Lung microvascular endothelial cell (primary cell): ENCODE results near the gene TXNL4A. TPM values are rescaled to one million over a fixed set of nuclear protein-coding genes. Genes with fewer than 3 reads are reported as not detected.
"Not testable (repeated sequence)": the region's sequence is repeated elsewhere in the genome, so short reads cannot be mapped to it uniquely, and the experiment has no call there.

Experiments used
- DNase-seq, 2 donors: peaks; one replicate each; pipeline versions ENCODE4 v3.0.0 to v3.0.0-alpha.2; 2010; ENCODE audit warnings: low read depth in 2 of 2
- total RNA-seq: library from RNA; depleted of rRNA; stranded (reverse); fragments of >200 nt; gene quantifications from 2 replicates; pipeline ENCODE4 v1.2.1, GENCODE V29; 2014

TXNL4A gene
- total RNA-seq, 1 donor from 2014 or later: 34.7 TPM

GRCh38 chr18:79999701-80000100 lies 11.3 kb upstream of the TXNL4A start:
- not testable (repeated sequence) for DNase-seq

DNA sequence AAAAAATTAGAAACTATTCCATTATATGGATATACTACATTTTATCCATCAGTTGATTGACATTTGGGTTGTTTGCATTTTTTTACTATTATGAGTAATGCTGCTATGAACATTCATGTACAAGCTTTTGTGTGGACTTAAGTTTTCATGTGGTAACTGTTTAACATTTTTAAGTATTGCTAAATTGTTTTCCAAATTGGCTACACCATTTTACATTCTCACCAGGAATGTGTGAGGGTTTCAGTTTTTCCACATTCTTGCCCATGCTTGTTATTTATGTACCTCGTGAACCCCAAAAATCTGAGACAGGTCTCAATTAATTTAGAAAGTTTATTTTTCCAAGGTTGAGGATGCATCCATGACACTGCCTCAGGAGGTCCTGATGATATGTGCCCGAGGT lies 3.1 kb upstream of the TXNL4A start:
- DNase-seq: no peak

DNA sequence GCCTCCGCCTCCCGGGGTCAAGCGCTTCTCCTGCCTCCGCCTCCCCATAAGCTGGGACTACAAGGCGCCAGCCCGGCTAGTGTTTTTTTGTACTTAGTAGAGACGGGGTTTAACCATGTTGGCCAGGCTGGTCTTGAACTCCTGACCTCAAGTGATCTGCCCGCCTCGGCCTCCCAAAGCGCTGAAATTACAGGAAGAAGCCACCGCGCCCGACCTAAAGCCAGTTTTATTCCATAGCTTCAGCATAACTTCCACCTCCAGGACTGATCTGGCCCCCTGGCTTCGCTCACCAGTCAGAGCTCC lies 783 bp upstream of the TXNL4A start:
- peak in 1 of 2 donors; percentile 10 for DNase-seq

- peak; percentile 60 to 64 for DNase-seq
Observed at GRCh38 chr18:79988071-79988450, 302 bp downstream of the TXNL4A start.

GRCh38 chr18:79987566-79987965 lies 797 bp downstream of the TXNL4A start:
- DNase-seq: peak; percentile 25 to 27

GRCh38 chr18:79986726-79987125 lies 1.6 kb downstream of the TXNL4A start:
- no peak for DNase-seq

DNA sequence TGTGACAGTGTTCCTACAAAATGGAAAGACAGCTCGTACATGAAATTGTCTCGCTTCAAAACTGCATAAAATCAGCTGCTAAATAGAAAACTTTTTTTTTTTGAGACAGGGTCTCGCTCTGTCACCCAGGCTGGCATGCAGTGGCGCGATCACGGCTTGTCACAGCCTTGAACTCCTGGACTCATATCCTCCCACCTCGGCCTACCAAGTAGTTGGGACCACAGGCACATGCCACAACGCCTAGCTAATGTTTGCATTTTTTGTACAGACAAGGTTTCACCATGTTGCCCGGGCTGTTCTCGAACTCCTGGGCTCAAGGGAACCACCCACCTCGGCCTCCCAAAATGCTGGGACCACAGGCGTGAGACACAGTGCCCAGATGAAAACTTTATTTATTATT lies 3.2 kb downstream of the TXNL4A start:
- DNase-seq: no peak

GRCh38 chr18:79983793-79984192 lies 4.6 kb downstream of the TXNL4A start:
- DNase-seq: no peak

DNA sequence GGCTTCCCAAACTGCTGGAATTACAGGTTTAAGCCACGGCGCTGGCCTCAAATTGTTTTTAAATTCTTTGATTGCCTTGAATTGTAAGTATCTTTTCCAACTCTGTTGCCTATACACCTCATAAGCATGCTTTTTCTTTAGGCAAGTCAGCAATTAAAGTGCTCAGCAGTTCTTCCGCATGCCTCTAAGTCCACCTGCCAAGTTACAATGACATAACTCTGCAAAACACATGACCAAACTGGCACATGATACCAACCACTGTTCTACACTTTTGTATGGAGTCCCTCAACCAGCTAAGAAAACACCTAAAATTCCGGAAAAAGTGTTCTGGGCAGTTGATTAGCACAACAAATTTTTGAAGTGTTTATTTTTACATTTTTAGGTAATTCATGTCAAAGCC lies 5.1 kb downstream of the TXNL4A start:
- peak in 1 of 2 donors; percentile 58 for DNase-seq

GRCh38 chr18:79982736-79983135 lies 5.6 kb downstream of the TXNL4A start:
- DNase-seq: peak; percentile 32 to 41

GRCh38 chr18:79980585-79980984 lies 7.8 kb downstream of the TXNL4A start:
- DNase-seq: no peak

GRCh38 chr18:79979843-79980242 lies 8.5 kb downstream of the TXNL4A start:
- no peak for DNase-seq

- no peak for DNase-seq
Observed at GRCh38 chr18:79975985-79976680, 12.2 kb downstream of the TXNL4A start.

- no peak for DNase-seq
Observed at GRCh38 chr18:79975043-79975442, 13.3 kb downstream of the TXNL4A start.

DNA sequence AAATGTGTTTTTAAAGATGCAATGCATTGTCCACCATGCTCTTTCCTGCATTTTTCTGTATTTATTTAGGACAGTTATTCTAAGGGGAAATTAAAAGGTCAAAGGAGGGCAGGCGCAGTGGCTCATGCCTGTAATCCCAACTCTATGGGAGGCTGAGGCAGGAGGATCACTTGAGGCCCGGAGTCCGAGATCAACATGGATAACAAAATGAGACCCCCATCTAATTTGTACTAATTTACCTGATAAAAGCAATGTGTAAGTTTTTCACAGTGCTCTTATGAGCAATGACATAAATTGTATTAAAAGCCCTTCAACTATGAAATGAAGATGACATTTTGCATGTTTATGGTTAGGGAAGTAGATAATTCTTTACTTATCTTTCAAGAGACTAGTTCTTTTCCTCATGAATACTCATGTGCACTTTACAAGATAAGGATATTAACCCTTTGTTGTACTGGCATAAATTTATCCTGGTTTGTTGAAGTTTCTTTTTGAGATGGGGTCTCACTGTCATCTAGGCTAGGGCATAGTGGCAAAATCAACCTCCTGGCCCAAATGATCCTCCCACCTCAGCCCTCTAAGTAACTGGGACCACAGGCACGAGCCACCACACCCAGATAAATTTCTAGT lies 14.2 kb downstream of the TXNL4A start:
- no peak for DNase-seq

- DNase-seq: no peak
Observed at GRCh38 chr18:79973517-79973916, 14.8 kb downstream of the TXNL4A start.

GRCh38 chr18:79972720-79973119 lies 15.6 kb downstream of the TXNL4A start:
- DNase-seq: no peak

GRCh38 chr18:79971986-79972385 lies 16.4 kb downstream of the TXNL4A start:
- DNase-seq: no peak

DNA sequence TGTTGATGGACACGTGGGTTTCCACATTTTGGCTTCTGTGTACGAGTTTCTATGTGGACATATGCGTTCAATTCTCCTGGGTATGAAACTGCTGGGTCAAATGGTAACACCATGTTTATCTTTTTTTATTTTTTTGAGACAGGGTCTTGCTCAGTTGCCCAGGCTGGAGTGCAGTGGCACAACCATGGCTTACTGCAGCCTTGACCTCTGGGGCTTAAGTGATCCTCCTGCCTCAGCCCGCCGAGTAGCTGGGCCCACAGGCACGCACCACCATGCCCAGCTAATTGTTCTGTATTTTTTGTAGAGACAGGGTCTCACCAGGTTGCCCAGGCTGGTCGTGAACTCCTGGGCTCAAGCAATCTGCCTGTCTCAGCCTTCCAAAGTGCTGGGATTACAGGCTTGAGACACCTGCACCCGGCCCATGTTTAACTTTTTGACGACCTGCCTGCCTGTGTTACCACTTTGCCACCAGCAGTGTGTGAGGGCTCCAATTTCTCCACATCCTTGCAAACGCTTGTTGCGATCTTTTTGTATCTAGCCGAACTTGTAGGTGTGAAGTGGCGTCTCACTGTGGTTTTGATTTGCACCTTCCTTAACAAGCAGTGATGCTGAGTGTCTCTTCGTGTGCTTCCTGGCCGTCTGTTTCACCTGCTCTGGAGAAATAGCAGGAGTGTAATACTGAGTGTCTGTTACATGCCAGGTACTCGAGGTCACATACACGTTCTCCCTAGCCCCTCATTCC lies 17.0 kb downstream of the TXNL4A start:
- no peak for DNase-seq

DNA sequence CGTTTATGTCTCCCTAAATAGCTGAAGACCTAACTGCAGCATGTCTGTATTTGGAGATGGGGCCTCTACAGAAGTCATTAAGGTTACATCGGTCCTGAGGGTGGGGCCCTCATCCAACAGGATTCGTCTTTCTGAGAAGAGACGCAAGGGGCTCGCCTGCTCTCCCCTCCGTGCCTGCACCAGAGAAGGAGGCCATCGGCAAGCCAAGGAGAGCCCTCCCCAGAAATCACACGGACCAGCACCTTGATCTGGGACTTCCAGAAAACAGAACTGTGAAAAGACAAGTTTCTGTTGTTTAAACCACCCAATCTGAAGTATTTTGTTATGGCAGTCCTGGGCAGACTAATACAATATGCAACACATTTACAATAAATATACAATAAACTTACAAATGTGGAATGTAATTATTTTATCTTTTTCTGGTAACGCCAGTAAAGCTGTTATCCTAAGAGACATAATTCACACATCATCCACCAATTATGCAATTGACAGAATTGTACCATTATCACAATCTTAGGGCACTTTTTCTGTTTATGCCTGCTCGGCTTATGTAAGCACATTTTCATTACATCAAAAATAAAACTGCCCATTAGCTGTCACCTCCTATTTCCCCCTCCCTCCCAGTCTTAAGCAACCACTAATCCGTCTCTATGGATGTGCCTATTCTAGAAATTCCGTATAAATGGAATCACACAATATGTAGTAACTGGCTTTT lies 17.8 kb downstream of the TXNL4A start:
- DNase-seq: no peak

DNA sequence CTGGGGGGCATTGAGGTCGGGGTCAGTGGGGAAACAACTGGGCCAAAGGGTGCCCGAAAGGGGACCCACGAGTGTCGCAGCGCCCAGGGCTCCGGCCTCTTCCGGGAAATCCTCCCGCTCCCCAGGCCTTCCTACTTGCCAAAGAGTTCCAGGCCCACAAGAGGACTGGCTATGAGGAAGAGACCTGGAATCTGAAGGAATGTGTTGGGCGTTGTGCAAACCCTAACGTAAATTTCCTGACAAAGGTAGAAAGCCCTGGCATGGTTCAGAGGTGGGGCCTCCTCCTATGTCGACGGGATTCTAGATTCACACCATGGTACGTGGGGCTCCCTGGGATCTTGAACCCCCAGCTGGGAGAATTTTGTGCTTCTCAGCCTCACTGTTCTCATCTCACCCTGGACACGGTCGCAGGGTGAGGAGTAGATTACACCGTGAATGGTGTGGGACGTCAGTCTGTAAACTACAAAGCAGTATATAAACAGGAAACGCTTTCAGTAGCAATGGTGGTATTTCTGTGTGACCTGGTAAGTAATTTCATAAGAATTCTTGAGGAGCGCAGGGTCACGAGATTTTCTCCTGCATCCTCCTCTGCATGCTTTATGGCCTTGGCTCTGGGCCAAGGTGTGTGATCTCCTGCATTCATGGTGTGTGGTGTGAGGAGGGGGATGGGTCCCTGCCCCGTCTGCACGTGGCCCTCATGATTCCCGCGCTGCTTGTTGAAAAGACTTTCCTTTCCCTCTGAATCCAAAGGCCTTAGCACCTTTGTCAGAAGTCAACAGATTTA lies 23.1 kb downstream of the TXNL4A start:
- peak; percentile 25 to 75 for DNase-seq
